B cell (primary cell): ENCODE measurements around the gene NSA2. TPM values are rescaled to one million over a fixed set of nuclear protein-coding genes. Genes with fewer than 3 reads are reported as not detected.

Source experiments
- ATAC-seq: fragments of 200-7000 bp; cut with Tn5 transposase; one replicate; pipeline ENCODE4 v1.10.0; 2021; ENCODE audit warnings: low read depth, mild to moderate bottlenecking, moderate number of reproducible peaks, moderate library complexity
- CTCF ChIA-PET: fragments of 350-600 bp; sonication (Branson Sonifier 250); formaldehyde crosslinking; loops from one replicate; lab custom pipeline; 2021; ENCODE audit warnings: antibody characterized with exemption, inconsistent platforms; lab: Charles Lee
- POLR2A ChIA-PET: fragments of 350-600 bp; sonication (Branson Sonifier 250); formaldehyde crosslinking; loops from one replicate; lab custom pipeline; 2021; ENCODE audit warnings: antibody characterized with exemption; lab: Charles Lee
- DNase-seq: peaks from one replicate; pipeline ENCODE4 v3.0.0; 2013
- H2AFZ ChIP-seq: 2 replicates; pipeline ENCODE4 v1.6.1; 2012; ENCODE audit warnings: mild to moderate bottlenecking, low read depth, low read length; ENCODE audit not compliant: insufficient read depth, poor library complexity, severe bottlenecking
- H3K27ac ChIP-seq, 2 donors: 1 replicate in 1 of 2; 2 replicates in 1 of 2; pipeline ENCODE4 v1.5.1; 2012 to 2013; ENCODE audit warnings: low read length in 2 of 2, mild to moderate bottlenecking in 2 of 2, moderate library complexity in 1 of 2
- H3K27me3 ChIP-seq, 4 experiments: fragments of 200-600 bp in 1 of 4; sonication (generic) in 1 of 4; replicated peaks in 1 of 4; 1 replicate in 2 of 4; 2 replicates in 2 of 4; pipeline versions ENCODE4 v1.6.1 to v1.7.0; 2013 to 2016; ENCODE audit warnings: low read length in 3 of 4, mild to moderate bottlenecking in 2 of 4, mixed read lengths in 1 of 4, moderate library complexity in 1 of 4; ENCODE audit not compliant: insufficient read depth in 4 of 4, control insufficient read depth in 3 of 4; ENCODE audit errors: control extremely low read depth in 1 of 4
- H3K36me3 ChIP-seq, 2 experiments: replicated peaks in 1 of 2; 1 replicate in 1 of 2; 2 replicates in 1 of 2; pipeline versions ENCODE4 v1.6.1 to v1.7.1; 2013; ENCODE audit warnings: low read length in 1 of 2; ENCODE audit not compliant: insufficient read depth in 2 of 2, control insufficient read depth in 1 of 2; ENCODE audit errors: control extremely low read depth in 1 of 2, extremely low read depth in 1 of 2
- H3K4me1 ChIP-seq, 2 donors: fragments of 200-600 bp in 1 of 2; sonication (generic) in 1 of 2; 1 replicate in 1 of 2; 2 replicates in 1 of 2; pipeline versions ENCODE4 v1.5.1 to v1.6.1; 2013 to 2017; ENCODE audit warnings: low read length in 2 of 2; ENCODE audit not compliant: control insufficient read depth in 2 of 2, insufficient read depth in 2 of 2
- H3K4me2 ChIP-seq: replicated peaks from 2 replicates; pipeline ENCODE3; 2012; ENCODE audit warnings: mild to moderate bottlenecking, low read depth, low read length; ENCODE audit not compliant: poor library complexity, severe bottlenecking
- H3K4me3 ChIP-seq, 5 experiments: fragments of 200-600 bp in 1 of 5; sonication (generic) in 1 of 5; 1 replicate in 3 of 5; 2 replicates in 2 of 5; pipeline versions ENCODE4 v1.5.1 to v1.7.0; 2011 to 2016; ENCODE audit warnings: low read length in 4 of 5, mild to moderate bottlenecking in 4 of 5, low read depth in 2 of 5, control low read depth in 1 of 5, moderate library complexity in 1 of 5; ENCODE audit not compliant: insufficient read depth in 1 of 5; ENCODE audit errors: control extremely low read depth in 1 of 5, extremely low read depth in 1 of 5
- H3K79me2 ChIP-seq: fragments of 200-600 bp; sonication (generic); one replicate; pipeline ENCODE4 v1.6.0; 2016; ENCODE audit warnings: low read length; ENCODE audit not compliant: control insufficient read depth, insufficient read depth
- H3K9ac ChIP-seq: fragments of 200-600 bp; sonication (generic); 2 replicates; pipeline ENCODE4 v1.6.1; 2017; ENCODE audit warnings: mild to moderate bottlenecking, low read length, moderate library complexity
- H3K9me3 ChIP-seq, 3 donors: one replicate each; pipeline versions ENCODE4 v1.6.1 to v1.7.1; 2013; ENCODE audit warnings: low read length in 2 of 3; ENCODE audit not compliant: control insufficient read depth in 2 of 3, insufficient read depth in 1 of 3; ENCODE audit errors: control extremely low read depth in 1 of 3
- H4K20me1 ChIP-seq: 2 replicates; pipeline ENCODE4 v1.6.0; 2012; ENCODE audit warnings: mild to moderate bottlenecking, low read length; ENCODE audit not compliant: insufficient read depth, control insufficient read depth, poor library complexity, severe bottlenecking
- H3K27ac Mint-ChIP-seq: one replicate; pipeline ENCODE4 v1.8.0; 2021; ENCODE audit warnings: mixed read lengths
- H3K27me3 Mint-ChIP-seq: one replicate; pipeline ENCODE4 v1.8.0; 2021; ENCODE audit warnings: mixed read lengths
- H3K4me1 Mint-ChIP-seq: one replicate; pipeline ENCODE4 v1.8.0; 2021; ENCODE audit warnings: mixed read lengths
- H3K4me3 Mint-ChIP-seq: one replicate; pipeline ENCODE4 v1.8.0; 2021; ENCODE audit warnings: mixed read lengths
- H3K9me3 Mint-ChIP-seq: one replicate; pipeline ENCODE4 v1.8.0; 2022; ENCODE audit warnings: mixed read lengths; ENCODE audit not compliant: insufficient read depth
- EZH2 ChIP-seq: IDR thresholded peaks from 2 replicates; pipeline ENCODE4 v1.6.1; 2012; ENCODE audit warnings: borderline replicate concordance, low read depth, mild to moderate bottlenecking, moderate library complexity, low read length; ENCODE audit not compliant: insufficient read depth, poor library complexity, severe bottlenecking
- WGBS: methylation state at CpG from one replicate; pipeline ENCODE4 v1.1.5; 2013; ENCODE audit warnings: missing lambda C conversion rate; ENCODE audit not compliant: insufficient coverage; 5-methylcytosine and 5-hydroxymethylcytosine counted together
- intact Hi-C: fragments of 100-400 bp; cut with micrococcal nuclease; formaldehyde crosslinking; loops from one replicate; pipeline ENCODE4 v1.10.0; 2022
- polyA plus RNA-seq: library from polyadenylated mRNA; depleted of rRNA; stranded (reverse); fragments of >200 nt; gene quantifications from 2 replicates; pipeline ENCODE4 v1.2.3, GENCODE V29; 2012
- total RNA-seq, 2 donors: library from RNA; stranded (reverse); fragments of 120-200 nt in 1 of 2; gene quantifications; 1 replicate in 1 of 2; 2 replicates in 1 of 2; pipeline versions ENCODE4 v1.2.3 to v1.2.4, GENCODE V29; 2013 to 2022
- TF ChIP-seq, protein P1 (sequence below): fragments of 200-600 bp; IDR thresholded peaks from one replicate; pipeline ENCODE4 v1.8.0; 2022; ENCODE audit warnings: antibody characterized with exemption, mild to moderate bottlenecking

NSA2 gene
- total and polyA plus RNA-seq, 2 donors (not counting 1 experiment from before 2014, with no cell fraction given) = 30.2 to 126 TPM

DNA sequence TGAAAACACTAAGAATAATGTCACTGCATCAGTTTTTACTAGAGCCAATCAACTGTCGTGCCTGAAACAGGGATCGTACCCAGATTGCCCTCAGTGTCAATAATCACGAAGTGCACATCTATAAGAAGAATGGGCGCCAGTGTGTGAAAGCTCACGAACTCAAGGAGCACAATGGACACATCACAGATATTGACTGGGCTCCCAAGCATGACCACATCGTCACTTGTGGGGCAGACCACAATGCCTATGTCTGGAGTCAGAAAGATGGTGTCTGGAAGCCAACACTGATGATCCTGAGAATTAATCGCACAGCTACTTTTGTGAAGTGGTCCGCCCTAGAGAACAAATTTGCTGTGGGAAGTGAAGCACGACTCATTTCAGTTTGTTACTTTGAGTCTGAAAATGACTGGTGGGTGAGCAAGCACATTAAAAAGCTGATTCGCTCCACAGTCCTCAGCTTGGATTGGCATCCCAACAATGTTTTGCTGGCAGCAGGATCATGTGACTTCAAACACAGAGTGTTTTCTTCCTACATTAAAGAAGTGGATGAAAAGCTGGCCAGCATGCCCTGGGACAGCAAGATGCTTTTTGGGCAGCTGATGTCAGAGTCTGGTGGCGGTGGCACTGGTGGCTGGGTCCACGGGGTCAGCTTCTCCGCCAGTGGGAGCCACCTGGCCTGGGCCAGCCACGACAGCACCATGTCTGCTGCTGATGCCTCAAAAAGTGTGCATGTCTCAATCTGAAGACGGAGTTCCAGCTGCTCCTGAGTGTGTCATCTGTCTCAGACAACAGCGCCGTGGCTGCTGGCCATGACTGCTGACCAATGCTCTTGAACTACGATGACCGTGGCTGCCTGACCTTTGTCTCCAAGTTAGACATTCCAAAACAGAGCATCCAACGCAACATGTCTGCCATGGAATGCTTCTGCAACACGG is 32.2 kb downstream of the NSA2 start:
- Histone ChIP-seq H3K4me3 (no peak overlapping the region), H3K27ac (no peak overlapping the region), H3K79me2 (no peaks in the 10 kb centered on the region), H4K20me1 (no peaks in the 10 kb centered on the region), H3K27me3 (no peaks in the 10 kb centered on the region), H3K4me1 (no peaks in the 10 kb centered on the region), H2AFZ (no peak overlapping the region), H3K9me3 (no peaks in the 10 kb centered on the region), H3K9ac (no peak overlapping the region), H3K4me2 (no peak overlapping the region), H3K36me3 (peaks cover 0 to 4% of the 10 kb centered on the region in 2 experiments)
- intact Hi-C loops = no loop called here
- Mint-ChIP-seq H3K27ac (no peak overlapping the region), H3K27me3 (no peaks in the 10 kb centered on the region), H3K4me1 (no peaks in the 10 kb centered on the region), H3K9me3 (no peaks in the 10 kb centered on the region), H3K4me3 (no peak overlapping the region)
- ChIA-PET CTCF (no interaction called here), POLR2A (no interaction called here)
- DNase-seq = no peak
- WGBS = 90% methylated on average over 20 of the region's 21 CpGs
- no peak for ATAC-seq
- TF ChIP-seq, protein P1, sequence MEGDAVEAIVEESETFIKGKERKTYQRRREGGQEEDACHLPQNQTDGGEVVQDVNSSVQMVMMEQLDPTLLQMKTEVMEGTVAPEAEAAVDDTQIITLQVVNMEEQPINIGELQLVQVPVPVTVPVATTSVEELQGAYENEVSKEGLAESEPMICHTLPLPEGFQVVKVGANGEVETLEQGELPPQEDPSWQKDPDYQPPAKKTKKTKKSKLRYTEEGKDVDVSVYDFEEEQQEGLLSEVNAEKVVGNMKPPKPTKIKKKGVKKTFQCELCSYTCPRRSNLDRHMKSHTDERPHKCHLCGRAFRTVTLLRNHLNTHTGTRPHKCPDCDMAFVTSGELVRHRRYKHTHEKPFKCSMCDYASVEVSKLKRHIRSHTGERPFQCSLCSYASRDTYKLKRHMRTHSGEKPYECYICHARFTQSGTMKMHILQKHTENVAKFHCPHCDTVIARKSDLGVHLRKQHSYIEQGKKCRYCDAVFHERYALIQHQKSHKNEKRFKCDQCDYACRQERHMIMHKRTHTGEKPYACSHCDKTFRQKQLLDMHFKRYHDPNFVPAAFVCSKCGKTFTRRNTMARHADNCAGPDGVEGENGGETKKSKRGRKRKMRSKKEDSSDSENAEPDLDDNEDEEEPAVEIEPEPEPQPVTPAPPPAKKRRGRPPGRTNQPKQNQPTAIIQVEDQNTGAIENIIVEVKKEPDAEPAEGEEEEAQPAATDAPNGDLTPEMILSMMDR = no peak
- TF ChIP-seq EZH2 = no peak

DNA sequence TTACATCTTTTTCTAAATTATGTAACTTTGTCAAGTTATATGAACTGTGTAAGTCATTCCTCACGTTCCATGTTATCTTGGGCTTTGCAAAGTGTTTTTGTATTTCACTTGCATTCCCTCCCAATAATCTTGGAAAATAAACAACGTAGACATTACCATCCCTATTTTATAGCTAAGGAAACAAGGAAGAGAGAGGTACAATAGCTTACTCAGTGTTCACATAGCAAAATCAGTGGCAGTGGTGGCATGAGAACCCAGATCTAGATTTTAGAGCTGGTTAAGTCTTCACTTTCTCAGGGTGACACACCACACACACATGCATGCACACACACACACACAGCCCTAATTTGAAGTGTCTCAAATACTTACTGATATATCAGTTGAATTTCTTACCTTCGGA is 34.1 kb downstream of the NSA2 start:
- H3K4me3 ChIP-seq = no peak overlapping the region
- no peak overlapping the region for H3K4me2 ChIP-seq
- H3K36me3 ChIP-seq = peaks cover 0 to 4% of the 10 kb centered on the region in 2 experiments
- Mint-ChIP-seq H3K27ac (no peak overlapping the region), H3K4me1 (no peaks in the 10 kb centered on the region), H3K4me3 (no peak overlapping the region), H3K27me3 (peaks cover 2% of the 10 kb centered on the region), H3K9me3 (no peaks in the 10 kb centered on the region)
- H3K27ac ChIP-seq = no peak overlapping the region
- no peak overlapping the region for H2AFZ ChIP-seq
- no peak for DNase-seq
- no peaks in the 10 kb centered on the region for H3K4me1 ChIP-seq
- no peak for TF ChIP-seq EZH2
- TF ChIP-seq, protein P1 = no peak
- no CpG with 5 or more reads among the region's 3 CpGs for WGBS
- ATAC-seq = no peak
- no peak overlapping the region for H3K9ac ChIP-seq
- ChIA-PET POLR2A (no interaction called here), CTCF (no interaction called here)
- H3K79me2 ChIP-seq = no peaks in the 10 kb centered on the region
- no peaks in the 10 kb centered on the region for H3K9me3 ChIP-seq
- H3K27me3 ChIP-seq = no peaks in the 10 kb centered on the region
- intact Hi-C loops = no loop called here
- no peaks in the 10 kb centered on the region for H4K20me1 ChIP-seq
